ENCODE results near the gene ANTKMT. TPM values are rescaled to one million over a fixed set of nuclear protein-coding genes. Genes with fewer than 3 reads are reported as not detected.

The ANTKMT gene
- total RNA-seq, 6 donors from 2014 or later: 38.7 to 69.7 (median 55.7) TPM

DNA sequence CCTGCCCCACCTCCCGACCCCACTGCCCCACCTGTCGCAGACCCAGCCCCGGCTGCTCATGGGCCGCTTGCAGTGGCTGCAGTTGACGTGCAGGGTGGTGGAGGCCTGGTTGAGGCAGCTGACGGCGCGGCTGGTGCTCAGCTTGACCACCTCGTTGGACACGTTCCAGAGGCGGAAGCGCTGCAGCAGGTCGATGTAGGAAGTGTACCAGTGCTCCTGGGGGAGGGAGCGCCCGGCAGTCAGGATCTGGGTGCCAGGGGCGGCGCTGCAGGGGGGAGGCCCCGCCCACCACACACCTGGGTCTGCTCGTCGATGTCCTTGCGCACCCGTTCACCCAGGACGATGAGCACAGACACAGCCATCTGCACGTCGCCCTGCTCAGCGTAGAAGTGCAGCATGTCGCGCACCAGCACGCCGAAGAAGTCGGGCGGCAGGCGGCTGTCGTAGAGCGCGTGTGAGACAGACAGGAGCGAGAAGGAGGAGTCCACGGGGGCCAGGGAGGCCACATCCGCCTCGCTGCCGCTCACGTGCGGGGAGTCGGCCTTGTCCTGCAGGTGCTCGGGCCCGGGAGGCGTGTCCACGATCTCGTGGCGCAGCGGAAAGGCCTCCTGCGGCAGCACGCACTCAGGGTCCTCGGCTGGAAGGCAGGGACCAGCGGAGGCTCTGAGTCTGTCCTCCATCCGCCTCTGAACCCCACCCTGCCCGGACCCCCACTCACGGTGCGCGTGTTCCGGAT, 35.8 kb upstream of the ANTKMT start:
- peak overlapping the region; percentile 67 to 86 (median 82) for H3K27ac ChIP-seq
- no peaks in the 10 kb centered on the region for H3K27me3 ChIP-seq
- no peak for TF ChIP-seq CTCF (IDR thresholded peaks at IDR 0.05)
- TF ChIP-seq POLR2A (IDR thresholded peaks at IDR 0.05): no peak
- peak in 1 of 2 donors; percentile 87 for DNase-seq
- no peak for ATAC-seq (ENCODE audit: low FRiP score in 2 of 2)
- no peaks in the 10 kb centered on the region for H3K9me3 ChIP-seq
- 95 to 96% methylated on average over 34 to 58 of the region's 61 CpGs for WGBS, 2 donors
- peaks cover 48 to 76% (median 61%) of the 10 kb centered on the region in 4 donors for H3K4me1 ChIP-seq
- H3K36me3 ChIP-seq: peaks cover 8 to 39% (median 23%) of the 10 kb centered on the region in 4 donors
- peak overlapping the region in 3 of 4 donors; percentile 69 to 84 (median 76) for H3K4me3 ChIP-seq

DNA sequence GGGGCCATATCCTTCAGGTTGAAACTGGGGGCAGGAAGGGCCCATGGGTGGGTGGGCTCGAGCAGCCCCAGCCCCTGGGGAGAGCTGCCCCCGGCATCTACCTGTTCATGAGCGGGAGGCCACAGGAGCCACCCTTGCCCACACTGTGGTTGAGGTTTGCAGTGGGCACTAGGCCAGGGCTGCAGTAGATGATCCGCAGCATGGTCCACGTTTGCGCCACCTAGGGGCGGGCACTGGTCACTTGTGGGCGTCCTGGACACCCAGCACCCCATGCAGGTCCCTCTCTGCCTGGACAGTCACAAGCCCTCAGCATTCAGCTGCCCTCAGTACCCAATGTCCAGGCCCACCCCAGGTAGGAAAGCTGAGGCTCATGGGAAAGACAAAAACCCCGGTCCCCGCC, 35.0 kb upstream of the ANTKMT start:
- H3K4me3 ChIP-seq: no peak overlapping the region
- no peaks in the 10 kb centered on the region for H3K27me3 ChIP-seq
- peaks cover 50 to 79% (median 64%) of the 10 kb centered on the region in 4 donors for H3K4me1 ChIP-seq
- 66 to 81% methylated on average over 3 to 10 of the region's 10 CpGs for WGBS, 2 donors
- no peak overlapping the region for H3K27ac ChIP-seq
- peaks cover 8 to 39% (median 23%) of the 10 kb centered on the region in 4 donors for H3K36me3 ChIP-seq
- DNase-seq: peak; percentile 45 to 79
- no peaks in the 10 kb centered on the region for H3K9me3 ChIP-seq
- no peak for ATAC-seq (ENCODE audit: low FRiP score in 2 of 2)
- TF ChIP-seq EP300 (IDR thresholded peaks at IDR 0.05): no peak
- peak in 2 of 6 experiments; percentile 26 to 35 for TF ChIP-seq CTCF (IDR thresholded peaks at IDR 0.05)
- no peak for TF ChIP-seq POLR2A (IDR thresholded peaks at IDR 0.05)
- no peak for TF ChIP-seq POLR2AphosphoS5 (IDR thresholded peaks at IDR 0.05)

DNA sequence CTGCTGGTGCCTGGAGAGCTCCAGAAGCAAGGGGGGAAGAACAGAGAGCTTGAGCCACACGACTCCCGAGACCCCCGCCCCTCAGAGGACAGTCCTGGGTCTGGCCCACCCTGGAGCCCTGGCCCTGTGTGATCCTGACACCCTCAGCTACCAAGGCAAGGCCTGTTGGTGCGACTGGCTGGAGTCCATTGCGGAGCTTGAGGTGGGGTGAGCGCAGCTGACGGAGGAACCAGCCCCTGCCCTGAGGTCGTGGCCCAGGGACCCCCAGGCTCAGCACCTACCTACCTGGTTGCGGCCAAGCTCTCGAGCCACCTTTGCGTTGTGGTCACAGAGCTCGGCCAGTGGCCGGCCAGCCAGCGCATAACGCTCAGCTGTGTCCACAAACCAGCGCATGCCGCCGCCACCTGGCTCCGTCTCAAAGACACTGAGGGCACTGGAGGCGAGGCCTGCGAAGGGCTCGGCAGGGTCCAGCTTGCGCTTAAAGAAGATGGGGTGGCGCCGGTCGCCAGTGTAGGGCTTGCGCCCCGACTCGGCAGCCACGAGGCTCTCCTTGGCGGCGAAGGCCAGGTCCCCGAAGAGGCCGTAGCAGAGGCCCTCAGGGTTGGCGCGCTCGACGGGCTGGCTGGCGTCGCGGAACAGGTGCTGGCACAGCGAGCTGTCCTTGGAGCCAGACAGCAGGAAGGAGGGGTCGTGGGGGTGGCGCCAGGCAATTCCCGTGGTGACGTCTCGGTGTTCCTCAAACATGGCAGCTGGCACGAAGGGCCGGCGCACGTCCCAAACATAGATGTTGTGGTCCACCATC, 34.3 kb upstream of the ANTKMT start:
- no peak overlapping the region for H3K4me3 ChIP-seq
- H3K27me3 ChIP-seq: no peaks in the 10 kb centered on the region
- H3K27ac ChIP-seq: no peak overlapping the region
- no peak for ATAC-seq (ENCODE audit: low FRiP score in 2 of 2)
- WGBS, 2 donors: 94 to 97% methylated on average over 23 to 51 of the region's 51 CpGs
- H3K36me3 ChIP-seq: peaks cover 8 to 34% (median 21%) of the 10 kb centered on the region in 4 donors
- no peak for TF ChIP-seq POLR2AphosphoS5 (IDR thresholded peaks at IDR 0.05)
- TF ChIP-seq CTCF (IDR thresholded peaks at IDR 0.05): no peak
- TF ChIP-seq EP300 (IDR thresholded peaks at IDR 0.05): no peak
- no peak for TF ChIP-seq POLR2A (IDR thresholded peaks at IDR 0.05)
- H3K4me1 ChIP-seq: peaks cover 43 to 74% (median 58%) of the 10 kb centered on the region in 4 donors
- peak in 1 of 2 donors; percentile 86 for DNase-seq
- no peaks in the 10 kb centered on the region for H3K9me3 ChIP-seq

DNA sequence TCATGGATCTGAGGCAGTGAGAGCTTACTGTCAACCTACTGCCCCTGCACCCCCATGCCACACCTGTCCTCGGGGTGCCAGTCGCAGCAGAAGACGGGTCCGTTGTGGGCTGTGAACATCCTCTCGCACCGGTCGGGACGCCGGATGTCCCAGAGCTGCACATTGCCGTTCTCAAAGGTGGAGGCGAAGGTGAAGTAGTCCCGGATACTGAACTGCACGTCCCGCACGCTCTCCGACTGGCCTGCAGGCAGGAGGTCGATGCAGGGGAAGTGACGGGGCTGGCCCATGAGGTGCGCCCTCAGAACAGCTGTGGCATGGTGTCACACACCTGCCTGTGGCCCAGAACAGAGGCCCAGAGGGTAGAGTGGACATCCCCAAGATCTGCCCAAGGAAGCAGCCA, 33.4 kb upstream of the ANTKMT start:
- Histone ChIP-seq H3K36me3 (peaks cover under 1 to 26% (median 13%) of the 10 kb centered on the region in 4 donors), H3K9me3 (no peaks in the 10 kb centered on the region), H3K4me3 (no peak overlapping the region), H3K4me1 (peaks cover 37 to 66% (median 50%) of the 10 kb centered on the region in 4 donors), H3K27me3 (no peaks in the 10 kb centered on the region), H3K27ac (no peak overlapping the region)
- DNase-seq: peak in 1 of 2 donors; percentile 77
- TF ChIP-seq POLR2A (IDR thresholded peaks at IDR 0.05) (no peak), POLR2AphosphoS5 (IDR thresholded peaks at IDR 0.05) (no peak), EP300 (IDR thresholded peaks at IDR 0.05) (no peak), CTCF (IDR thresholded peaks at IDR 0.05) (no peak)
- no peak for ATAC-seq (ENCODE audit: low FRiP score in 2 of 2)
- 89 to 94% methylated on average over 16 to 19 of the region's 19 CpGs for WGBS, 2 donors
